Liver (tissue), 9 donors: ENCODE measurements around the gene CHAC1. TPM values are rescaled to one million over a fixed set of nuclear protein-coding genes. Genes with fewer than 3 reads are reported as not detected.

Source experiments
- DNase-seq: peaks from one replicate; pipeline ENCODE4 v3.0.0-alpha.2; 2017; ENCODE audit warnings: low spot score
- H3K27ac ChIP-seq, 2 donors: one replicate each; pipeline ENCODE4 v1.7.0; 2013; ENCODE audit warnings: inconsistent platforms in 2 of 2, low read length in 2 of 2, control low read depth in 1 of 2, low read depth in 1 of 2, mild to moderate bottlenecking in 1 of 2
- H3K27me3 ChIP-seq, 4 donors: one replicate each; pipeline versions ENCODE4 v1.6.1 to v1.7.0; 2013; ENCODE audit warnings: low read length in 3 of 4, inconsistent platforms in 1 of 4, mild to moderate bottlenecking in 1 of 4, moderate library complexity in 1 of 4; ENCODE audit not compliant: control insufficient read depth in 4 of 4, insufficient read depth in 4 of 4
- H3K36me3 ChIP-seq, 4 donors: one replicate each; pipeline versions ENCODE4 v1.6.1 to v1.7.0; 2013; ENCODE audit warnings: low read length in 3 of 4, mild to moderate bottlenecking in 3 of 4, low read depth in 1 of 4, moderate library complexity in 1 of 4; ENCODE audit not compliant: control insufficient read depth in 4 of 4, insufficient read depth in 3 of 4
- H3K4me1 ChIP-seq, 4 donors: one replicate each; pipeline versions ENCODE4 v1.6.1 to v1.7.0; 2013; ENCODE audit warnings: low read length in 3 of 4, mild to moderate bottlenecking in 3 of 4, moderate library complexity in 1 of 4; ENCODE audit not compliant: control insufficient read depth in 4 of 4, insufficient read depth in 4 of 4
- H3K4me3 ChIP-seq, 3 donors: one replicate each; pipeline versions ENCODE4 v1.6.1 to v1.7.0; 2013; ENCODE audit warnings: low read length in 3 of 3, control low read depth in 1 of 3, low read depth in 1 of 3, mild to moderate bottlenecking in 1 of 3
- H3K9ac ChIP-seq, 2 donors: one replicate each; pipeline ENCODE4 v1.7.0; 2013; ENCODE audit warnings: low read length in 2 of 2, mild to moderate bottlenecking in 2 of 2, moderate library complexity in 2 of 2, control low read depth in 1 of 2, low read depth in 1 of 2
- H3K9me3 ChIP-seq, 4 donors: one replicate each; pipeline versions ENCODE4 v1.6.1 to v1.7.0; 2013; ENCODE audit warnings: low read length in 3 of 4; ENCODE audit not compliant: control insufficient read depth in 4 of 4
- EGR1 ChIP-seq, 2 donors: IDR thresholded peaks; 2 replicates each; pipeline ENCODE4 v1.6.1; 2016 to 2018; ENCODE audit warnings: antibody characterized with exemption in 2 of 2, low read depth in 2 of 2
- FOXA1 ChIP-seq: IDR thresholded peaks from 2 replicates; pipeline ENCODE4 v1.6.1; 2016; ENCODE audit warnings: antibody characterized with exemption
- FOXA2 ChIP-seq: IDR thresholded peaks from 2 replicates; pipeline ENCODE4 v1.6.1; 2016; ENCODE audit warnings: antibody characterized with exemption
- HNF4A ChIP-seq, 2 donors: conservative IDR thresholded peaks; 2 replicates each; pipeline ENCODE4 v1.6.1; 2016; ENCODE audit warnings: antibody characterized with exemption in 2 of 2, mild to moderate bottlenecking in 2 of 2
- HNF4G ChIP-seq: IDR thresholded peaks from 2 replicates; pipeline ENCODE4 v1.6.1; 2016; ENCODE audit warnings: antibody characterized with exemption
- JUND ChIP-seq, 2 donors: IDR thresholded peaks; 2 replicates each; pipeline ENCODE4 v1.6.1; 2016; ENCODE audit warnings: antibody characterized with exemption in 2 of 2
- RAD21 ChIP-seq, 2 donors: IDR thresholded peaks; 2 replicates each; pipeline ENCODE4 v1.6.1; 2016; ENCODE audit warnings: antibody characterized with exemption in 2 of 2, mild to moderate bottlenecking in 2 of 2
- RXRA ChIP-seq, 2 donors: IDR thresholded peaks; 2 replicates each; pipeline ENCODE4 v1.6.1; 2017 to 2018; ENCODE audit warnings: antibody characterized with exemption in 2 of 2, mild to moderate bottlenecking in 1 of 2
- SP1 ChIP-seq: IDR thresholded peaks from 2 replicates; pipeline ENCODE4 v1.6.1; 2018; ENCODE audit warnings: antibody characterized with exemption, mild to moderate bottlenecking
- TAF1 ChIP-seq: conservative IDR thresholded peaks from 2 replicates; pipeline ENCODE4 v1.6.1; 2016; ENCODE audit warnings: antibody characterized with exemption, mild to moderate bottlenecking
- YY1 ChIP-seq: IDR thresholded peaks from 2 replicates; pipeline ENCODE4 v1.6.1; 2016; ENCODE audit warnings: antibody characterized with exemption, mild to moderate bottlenecking
- WGBS: extraction: QIAGEN DNeasy Blood & Tissue Kit; methylation state at CpG from one replicate; pipeline ENCODE4 v1.1.7; 2013; 5-methylcytosine and 5-hydroxymethylcytosine counted together
- polyA plus RNA-seq, 2 donors: library from polyadenylated mRNA; stranded (reverse) in 1 of 2; unstranded in 1 of 2; fragments of 200-250 nt in 1 of 2; fragments of >200 nt in 1 of 2; fragmentation: Nextera tagmentation in 1 of 2; extraction: Ambion mirVana in 1 of 2; gene quantifications; one replicate each; pipeline versions ENCODE4 v1.2.1 to v1.2.3, GENCODE V29; 2013 to 2015
- total RNA-seq, 2 donors: library from RNA; depleted of rRNA; stranded (reverse); fragments of >200 nt; gene quantifications; one replicate each; pipeline ENCODE4 v1.2.3, GENCODE V29; 2014
- TF ChIP-seq, protein P1 (sequence below): IDR thresholded peaks from 2 replicates; pipeline ENCODE4 v1.6.1; 2016; ENCODE audit warnings: antibody characterized with exemption
- TF ChIP-seq, protein P2 (sequence below): IDR thresholded peaks from 2 replicates; pipeline ENCODE4 v1.6.1; 2016; ENCODE audit warnings: antibody characterized with exemption, mild to moderate bottlenecking
- TF ChIP-seq, protein P3 (sequence below): fragments of 150-350 bp; IDR thresholded peaks from 2 replicates; pipeline ENCODE4 v1.5.1; 2017; ENCODE audit warnings: improper control_type of control experiment, low read depth, low read length; ENCODE audit not compliant: missing input control
- TF ChIP-seq, protein P4 (sequence below): IDR thresholded peaks from 2 replicates; pipeline ENCODE4 v1.6.1; 2016; ENCODE audit warnings: antibody characterized with exemption
- donor health status: healthy.
- donor health status: healthy.
- donor health status: healthy.
- donor health status: healthy.
- donor health status: healthy.

CHAC1 gene, protein sequence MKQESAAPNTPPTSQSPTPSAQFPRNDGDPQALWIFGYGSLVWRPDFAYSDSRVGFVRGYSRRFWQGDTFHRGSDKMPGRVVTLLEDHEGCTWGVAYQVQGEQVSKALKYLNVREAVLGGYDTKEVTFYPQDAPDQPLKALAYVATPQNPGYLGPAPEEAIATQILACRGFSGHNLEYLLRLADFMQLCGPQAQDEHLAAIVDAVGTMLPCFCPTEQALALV
- total RNA-seq: 1 to 10 TPM in 1 of 2 donors, under 1 TPM in 1; 0.19 to 1.0 TPM
- polyA plus RNA-seq: 1 to 10 TPM; 1.2 to 3.5 TPM

DNA sequence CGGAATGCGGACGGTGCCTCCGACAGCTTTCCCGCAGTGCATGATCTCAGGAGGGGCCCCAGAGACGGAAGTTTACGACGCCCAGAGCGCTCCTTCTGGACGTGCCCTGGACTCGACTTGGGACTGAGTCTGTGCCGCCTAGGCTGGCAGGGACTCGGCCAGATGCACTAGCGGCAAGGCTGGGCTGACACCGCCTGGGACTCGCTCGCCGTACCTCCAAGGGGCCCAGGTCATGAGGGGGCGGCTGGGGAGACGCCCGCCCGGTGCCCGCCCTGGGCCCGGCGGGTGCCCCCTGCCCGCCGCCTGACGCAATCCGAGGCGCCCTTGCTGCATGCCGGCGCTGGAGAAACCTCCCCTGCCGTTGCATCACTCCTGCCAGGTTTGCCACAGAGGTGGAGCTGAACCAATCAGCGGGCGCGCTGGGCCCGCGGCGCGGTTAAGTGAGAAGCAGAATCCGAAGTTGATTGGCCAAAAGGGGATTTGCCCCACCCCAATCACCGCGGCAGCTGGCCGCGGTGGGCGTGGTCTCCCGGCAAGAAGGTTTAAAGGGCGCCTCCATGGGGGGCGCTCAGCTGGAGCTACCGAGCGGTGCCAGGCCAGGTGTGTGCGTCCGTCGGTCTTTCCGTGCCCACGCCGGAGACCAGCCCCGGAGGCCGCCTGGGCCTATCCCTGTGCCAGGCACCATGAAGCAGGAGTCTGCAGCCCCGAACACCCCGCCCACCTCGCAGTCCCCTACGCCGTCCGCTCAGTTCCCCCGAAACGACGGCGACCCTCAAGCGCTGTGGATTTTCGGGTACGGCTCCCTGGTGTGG, at the start of gene CHAC1:
Gene CHAC1 (plus strand): TSS at position 571 of the 812 bp plus-strand sequence. CDS start 113 bp downstream, at position 684.
- TF ChIP-seq, protein P1, sequence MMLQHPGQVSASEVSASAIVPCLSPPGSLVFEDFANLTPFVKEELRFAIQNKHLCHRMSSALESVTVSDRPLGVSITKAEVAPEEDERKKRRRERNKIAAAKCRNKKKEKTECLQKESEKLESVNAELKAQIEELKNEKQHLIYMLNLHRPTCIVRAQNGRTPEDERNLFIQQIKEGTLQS: peak; percentile 94
- TF ChIP-seq RAD21 (IDR thresholded peaks at IDR 0.05): peak in 1 of 2 donors; percentile 10
- TF ChIP-seq HNF4A (conservative IDR thresholded peaks at IDR 0.05): peak in 1 of 2 donors; percentile 34
- no peak for TF ChIP-seq JUND (IDR thresholded peaks at IDR 0.05)
- peak; percentile 49 for TF ChIP-seq YY1
- TF ChIP-seq RXRA (IDR thresholded peaks at IDR 0.05): peak; percentile 7 to 15
- TF ChIP-seq SP1: peak; percentile 79
- no peak for TF ChIP-seq HNF4G

DNA sequence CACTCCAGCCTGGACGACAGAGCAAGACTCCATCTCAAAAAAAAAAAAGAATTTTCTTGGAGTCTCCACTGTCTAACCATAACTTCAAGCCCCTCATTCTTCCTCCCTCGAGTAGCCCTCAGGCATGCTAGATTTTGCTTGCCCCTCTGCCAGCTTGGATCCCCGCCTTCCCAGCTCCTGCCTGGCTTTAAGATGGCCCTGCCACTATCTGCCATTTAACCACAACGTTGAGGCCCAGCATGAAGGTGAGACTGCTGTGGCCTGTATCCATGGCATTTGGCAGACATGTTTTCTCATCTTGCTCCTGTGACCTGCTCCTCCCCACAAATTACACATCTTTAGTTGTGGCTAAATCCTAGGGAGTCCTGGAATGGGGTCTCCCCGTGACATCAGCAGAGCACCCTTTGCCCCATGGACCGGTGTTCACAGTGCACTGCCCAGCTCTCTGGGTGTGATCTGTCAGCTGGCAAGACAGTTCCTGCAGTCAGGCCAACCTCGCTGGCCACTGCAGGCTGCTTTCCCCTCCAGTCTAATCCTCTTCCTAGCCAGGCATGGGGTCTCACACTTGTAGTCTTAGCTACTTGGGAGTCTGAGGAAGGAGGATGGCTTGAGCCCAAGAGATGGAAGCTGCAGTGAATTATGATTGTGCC, 48.6 kb upstream of the CHAC1 start:
- Histone ChIP-seq H3K36me3 (peaks cover 5 to 27% (median 13%) of the 10 kb centered on the region in 4 donors), H3K27me3 (no peaks in the 10 kb centered on the region), H3K4me1 (peaks cover 26 to 63% (median 52%) of the 10 kb centered on the region in 4 donors), H3K9me3 (no peaks in the 10 kb centered on the region), H3K27ac (peak overlapping the region in 1 of 2 donors; percentile 45), H3K4me3 (no peak overlapping the region), H3K9ac (no peak overlapping the region)
- peak; percentile 67 to 80 for TF ChIP-seq HNF4A (conservative IDR thresholded peaks at IDR 0.05)
- TF ChIP-seq RXRA (IDR thresholded peaks at IDR 0.05): peak in 1 of 2 donors; percentile 34
- TF ChIP-seq YY1: no peak
- TF ChIP-seq, protein P2, sequence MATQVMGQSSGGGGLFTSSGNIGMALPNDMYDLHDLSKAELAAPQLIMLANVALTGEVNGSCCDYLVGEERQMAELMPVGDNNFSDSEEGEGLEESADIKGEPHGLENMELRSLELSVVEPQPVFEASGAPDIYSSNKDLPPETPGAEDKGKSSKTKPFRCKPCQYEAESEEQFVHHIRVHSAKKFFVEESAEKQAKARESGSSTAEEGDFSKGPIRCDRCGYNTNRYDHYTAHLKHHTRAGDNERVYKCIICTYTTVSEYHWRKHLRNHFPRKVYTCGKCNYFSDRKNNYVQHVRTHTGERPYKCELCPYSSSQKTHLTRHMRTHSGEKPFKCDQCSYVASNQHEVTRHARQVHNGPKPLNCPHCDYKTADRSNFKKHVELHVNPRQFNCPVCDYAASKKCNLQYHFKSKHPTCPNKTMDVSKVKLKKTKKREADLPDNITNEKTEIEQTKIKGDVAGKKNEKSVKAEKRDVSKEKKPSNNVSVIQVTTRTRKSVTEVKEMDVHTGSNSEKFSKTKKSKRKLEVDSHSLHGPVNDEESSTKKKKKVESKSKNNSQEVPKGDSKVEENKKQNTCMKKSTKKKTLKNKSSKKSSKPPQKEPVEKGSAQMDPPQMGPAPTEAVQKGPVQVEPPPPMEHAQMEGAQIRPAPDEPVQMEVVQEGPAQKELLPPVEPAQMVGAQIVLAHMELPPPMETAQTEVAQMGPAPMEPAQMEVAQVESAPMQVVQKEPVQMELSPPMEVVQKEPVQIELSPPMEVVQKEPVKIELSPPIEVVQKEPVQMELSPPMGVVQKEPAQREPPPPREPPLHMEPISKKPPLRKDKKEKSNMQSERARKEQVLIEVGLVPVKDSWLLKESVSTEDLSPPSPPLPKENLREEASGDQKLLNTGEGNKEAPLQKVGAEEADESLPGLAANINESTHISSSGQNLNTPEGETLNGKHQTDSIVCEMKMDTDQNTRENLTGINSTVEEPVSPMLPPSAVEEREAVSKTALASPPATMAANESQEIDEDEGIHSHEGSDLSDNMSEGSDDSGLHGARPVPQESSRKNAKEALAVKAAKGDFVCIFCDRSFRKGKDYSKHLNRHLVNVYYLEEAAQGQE: no peak
- no peak for TF ChIP-seq EGR1 (IDR thresholded peaks at IDR 0.05; ENCODE audit: low read depth in 2 of 2)
- TF ChIP-seq, protein P1: no peak
- no peak for TF ChIP-seq HNF4G
- TF ChIP-seq FOXA2: no peak
- TF ChIP-seq, protein P3, sequence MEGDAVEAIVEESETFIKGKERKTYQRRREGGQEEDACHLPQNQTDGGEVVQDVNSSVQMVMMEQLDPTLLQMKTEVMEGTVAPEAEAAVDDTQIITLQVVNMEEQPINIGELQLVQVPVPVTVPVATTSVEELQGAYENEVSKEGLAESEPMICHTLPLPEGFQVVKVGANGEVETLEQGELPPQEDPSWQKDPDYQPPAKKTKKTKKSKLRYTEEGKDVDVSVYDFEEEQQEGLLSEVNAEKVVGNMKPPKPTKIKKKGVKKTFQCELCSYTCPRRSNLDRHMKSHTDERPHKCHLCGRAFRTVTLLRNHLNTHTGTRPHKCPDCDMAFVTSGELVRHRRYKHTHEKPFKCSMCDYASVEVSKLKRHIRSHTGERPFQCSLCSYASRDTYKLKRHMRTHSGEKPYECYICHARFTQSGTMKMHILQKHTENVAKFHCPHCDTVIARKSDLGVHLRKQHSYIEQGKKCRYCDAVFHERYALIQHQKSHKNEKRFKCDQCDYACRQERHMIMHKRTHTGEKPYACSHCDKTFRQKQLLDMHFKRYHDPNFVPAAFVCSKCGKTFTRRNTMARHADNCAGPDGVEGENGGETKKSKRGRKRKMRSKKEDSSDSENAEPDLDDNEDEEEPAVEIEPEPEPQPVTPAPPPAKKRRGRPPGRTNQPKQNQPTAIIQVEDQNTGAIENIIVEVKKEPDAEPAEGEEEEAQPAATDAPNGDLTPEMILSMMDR: no peak
- TF ChIP-seq FOXA1: no peak
- no peak for TF ChIP-seq RAD21 (IDR thresholded peaks at IDR 0.05)
- TF ChIP-seq, protein P4, sequence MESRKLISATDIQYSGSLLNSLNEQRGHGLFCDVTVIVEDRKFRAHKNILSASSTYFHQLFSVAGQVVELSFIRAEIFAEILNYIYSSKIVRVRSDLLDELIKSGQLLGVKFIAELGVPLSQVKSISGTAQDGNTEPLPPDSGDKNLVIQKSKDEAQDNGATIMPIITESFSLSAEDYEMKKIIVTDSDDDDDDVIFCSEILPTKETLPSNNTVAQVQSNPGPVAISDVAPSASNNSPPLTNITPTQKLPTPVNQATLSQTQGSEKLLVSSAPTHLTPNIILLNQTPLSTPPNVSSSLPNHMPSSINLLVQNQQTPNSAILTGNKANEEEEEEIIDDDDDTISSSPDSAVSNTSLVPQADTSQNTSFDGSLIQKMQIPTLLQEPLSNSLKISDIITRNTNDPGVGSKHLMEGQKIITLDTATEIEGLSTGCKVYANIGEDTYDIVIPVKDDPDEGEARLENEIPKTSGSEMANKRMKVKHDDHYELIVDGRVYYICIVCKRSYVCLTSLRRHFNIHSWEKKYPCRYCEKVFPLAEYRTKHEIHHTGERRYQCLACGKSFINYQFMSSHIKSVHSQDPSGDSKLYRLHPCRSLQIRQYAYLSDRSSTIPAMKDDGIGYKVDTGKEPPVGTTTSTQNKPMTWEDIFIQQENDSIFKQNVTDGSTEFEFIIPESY: no peak
- TF ChIP-seq TAF1: no peak
- no peak for TF ChIP-seq JUND (IDR thresholded peaks at IDR 0.05)
- no peak for DNase-seq
- 44% methylated on average over 7 of the region's 7 CpGs for WGBS

More for the DNA sequence above, at the start of gene CHAC1:
- H3K9me3 ChIP-seq: no peaks in the 10 kb centered on the region
- H3K4me1 ChIP-seq: peaks cover 8 to 38% (median 25%) of the 10 kb centered on the region in 4 donors
- H3K27me3 ChIP-seq: no peaks in the 10 kb centered on the region
- under 1% methylated on average over 72 of the region's 72 CpGs for WGBS
- H3K36me3 ChIP-seq: no peaks in the 10 kb centered on the region
- H3K27ac ChIP-seq: peak within 1 kb of the TSS; percentile 89 to 91
- H3K4me3 ChIP-seq: peak within 1 kb of the TSS; percentile 62 to 86 (median 79)
- DNase-seq: peak; percentile 83
- H3K9ac ChIP-seq: peak within 1 kb of the TSS in 1 of 2 donors; percentile 83
